ENCODE results near the gene TAC3. TPM values are rescaled to one million over a fixed set of nuclear protein-coding genes. Genes with fewer than 3 reads are reported as not detected.
"Not testable (repeated sequence)": the region's sequence is repeated elsewhere in the genome, so short reads cannot be mapped to it uniquely, and the experiment has no call there.

Gene TAC3
- total and polyA plus RNA-seq, 2 of the 8 experiments (the other 6 are each of a cell fraction or from before 2014, with no cell fraction given): 9.7 to 45.3 TPM

- H3K23ac ChIP-seq (ENCODE audit: insufficient read length); H2BK15ac ChIP-seq (ENCODE audit: low read length); H3K4me3 ChIP-seq (ENCODE audit: extremely low read depth in 1 of 4, insufficient read depth in 2 of 4, low read depth in 3 of 4, low read length in 4 of 4); H3K18ac ChIP-seq (ENCODE audit: extremely low read depth, low read length); H2AK5ac ChIP-seq (ENCODE audit: low read depth, low read length); DNase-seq (ENCODE audit: low read depth in 1 of 2, low spot score in 2 of 2); H4K8ac ChIP-seq (ENCODE audit: extremely low read depth, insufficient read depth, low read length); H3K4ac ChIP-seq (replicated peaks; ENCODE audit: insufficient read length, low read depth, low read length); H3K4me1 ChIP-seq (replicated peaks in 1 of 4; ENCODE audit: control insufficient read depth in 3 of 4, insufficient read depth in 4 of 4, low read length in 3 of 4); H3K14ac ChIP-seq (ENCODE audit: insufficient read length); H2BK12ac ChIP-seq (ENCODE audit: low read depth, low read length); H2AFZ ChIP-seq (ENCODE audit: low read length); H3K9ac ChIP-seq (replicated peaks in 1 of 4; ENCODE audit: extremely low read depth in 1 of 4, low read depth in 3 of 4, low read length in 3 of 4); FAIRE-seq; H3K27me3 ChIP-seq (replicated peaks in 1 of 4; ENCODE audit: control insufficient read depth in 3 of 4, extremely low read depth in 1 of 4, insufficient read depth in 3 of 4, low read length in 3 of 4); H4K20me1 ChIP-seq (replicated peaks in 1 of 2; ENCODE audit: control insufficient read depth in 1 of 2, insufficient read depth in 2 of 2, low read length in 2 of 2); H3K56ac ChIP-seq (replicated peaks; ENCODE audit: insufficient read length, low read depth, low read length); H3K79me2 ChIP-seq (ENCODE audit: control insufficient read depth in 1 of 2, insufficient read depth in 2 of 2, low read length in 2 of 2); H3K4me2 ChIP-seq (ENCODE audit: insufficient read depth in 1 of 2, low read depth in 2 of 2, low read length in 2 of 2); H3K23me2 ChIP-seq (ENCODE audit: low read depth, low read length); H3K36me3 ChIP-seq (ENCODE audit: control insufficient read depth in 2 of 4, insufficient read depth in 4 of 4, low read length in 3 of 4); H3K79me1 ChIP-seq (ENCODE audit: low read depth, low read length); H3K27ac ChIP-seq (ENCODE audit: low read depth, low read length); H2BK120ac ChIP-seq (replicated peaks; ENCODE audit: low read depth, low read length); H2BK5ac ChIP-seq (ENCODE audit: low read depth, low read length); H4K91ac ChIP-seq (replicated peaks; ENCODE audit: insufficient read length, low read length); POLR2A ChIA-PET (ENCODE audit: partially characterized antibody); H4K5ac ChIP-seq (ENCODE audit: insufficient read length, low read depth, low read length); H2BK20ac ChIP-seq (ENCODE audit: low read length); CTCF ChIA-PET (ENCODE audit: partially characterized antibody): not testable (repeated sequence)
- peaks cover 8 to 11% of the 10 kb centered on the region in 2 experiments for H3K9me3 ChIP-seq (ENCODE audit: insufficient read depth in 2 of 2, low read depth in 1 of 2, low read length in 1 of 2)
- 86% methylated on average over 3 of the region's 4 CpGs; no CpG with 5 or more reads in 1 of the 2 experiments for WGBS, 2 experiments (ENCODE audit: extremely low coverage in 1 of 2, insufficient coverage in 1 of 2, insufficient read length in 1 of 2, insufficient replicate concordance in 2 of 2, low coverage in 1 of 2, low lambda C conversion rate in 2 of 2, missing lambda C conversion rate in 1 of 2)
These were observed 51.2 kb downstream of the TAC3 start for GRCh38 chr12:56965124-56965523.

DNA sequence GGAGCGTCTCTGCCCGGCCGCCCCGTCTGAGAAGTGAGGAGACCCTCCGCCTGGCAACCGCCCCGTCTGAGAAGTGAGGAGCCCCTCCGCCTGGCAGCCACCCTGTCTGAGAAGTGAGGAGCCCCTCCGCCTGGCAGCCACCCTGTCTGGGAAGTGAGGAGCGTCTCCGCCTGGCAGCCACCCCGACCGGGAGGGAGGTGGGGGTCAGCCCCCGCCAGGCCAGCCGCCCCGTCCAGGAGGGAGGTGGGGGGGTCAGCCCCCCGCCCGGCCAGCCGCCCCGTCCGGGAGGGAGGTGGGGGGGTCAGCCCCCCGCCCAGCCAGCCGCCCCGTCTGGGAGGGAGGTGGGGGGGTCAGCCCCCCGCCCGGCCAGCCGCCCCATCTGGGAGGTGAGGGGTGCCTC is 52.8 kb downstream of the TAC3 start:
- H2BK120ac ChIP-seq (replicated peaks; ENCODE audit: low read depth, low read length); H3K9ac ChIP-seq (replicated peaks in 1 of 4; ENCODE audit: extremely low read depth in 1 of 4, low read depth in 3 of 4, low read length in 3 of 4); H2BK15ac ChIP-seq (ENCODE audit: low read length); H3K4me2 ChIP-seq (ENCODE audit: insufficient read depth in 1 of 2, low read depth in 2 of 2, low read length in 2 of 2); DNase-seq (ENCODE audit: low read depth in 1 of 2, low spot score in 2 of 2); H3K27me3 ChIP-seq (replicated peaks in 1 of 4; ENCODE audit: control insufficient read depth in 3 of 4, extremely low read depth in 1 of 4, insufficient read depth in 3 of 4, low read length in 3 of 4); POLR2A ChIA-PET (ENCODE audit: partially characterized antibody); H3K36me3 ChIP-seq (ENCODE audit: control insufficient read depth in 2 of 4, insufficient read depth in 4 of 4, low read length in 3 of 4); H4K8ac ChIP-seq (ENCODE audit: extremely low read depth, insufficient read depth, low read length); H2BK5ac ChIP-seq (ENCODE audit: low read depth, low read length); H4K20me1 ChIP-seq (replicated peaks in 1 of 2; ENCODE audit: control insufficient read depth in 1 of 2, insufficient read depth in 2 of 2, low read length in 2 of 2); H3K79me1 ChIP-seq (ENCODE audit: low read depth, low read length); H3K18ac ChIP-seq (ENCODE audit: extremely low read depth, low read length); H4K5ac ChIP-seq (ENCODE audit: insufficient read length, low read depth, low read length); H3K23me2 ChIP-seq (ENCODE audit: low read depth, low read length); H2BK12ac ChIP-seq (ENCODE audit: low read depth, low read length); H3K27ac ChIP-seq (ENCODE audit: low read depth, low read length); H3K4ac ChIP-seq (replicated peaks; ENCODE audit: insufficient read length, low read depth, low read length); H3K79me2 ChIP-seq (ENCODE audit: control insufficient read depth in 1 of 2, insufficient read depth in 2 of 2, low read length in 2 of 2); H3K14ac ChIP-seq (ENCODE audit: insufficient read length); H2AK5ac ChIP-seq (ENCODE audit: low read depth, low read length); H3K23ac ChIP-seq (ENCODE audit: insufficient read length); H2BK20ac ChIP-seq (ENCODE audit: low read length); H2AFZ ChIP-seq (ENCODE audit: low read length); H3K4me3 ChIP-seq (ENCODE audit: extremely low read depth in 1 of 4, insufficient read depth in 2 of 4, low read depth in 3 of 4, low read length in 4 of 4); H3K56ac ChIP-seq (replicated peaks; ENCODE audit: insufficient read length, low read depth, low read length); FAIRE-seq; H3K4me1 ChIP-seq (replicated peaks in 1 of 4; ENCODE audit: control insufficient read depth in 3 of 4, insufficient read depth in 4 of 4, low read length in 3 of 4); H4K91ac ChIP-seq (replicated peaks; ENCODE audit: insufficient read length, low read length); CTCF ChIA-PET (ENCODE audit: partially characterized antibody): not testable (repeated sequence)
- WGBS, 2 experiments (ENCODE audit: extremely low coverage in 1 of 2, insufficient coverage in 1 of 2, insufficient read length in 1 of 2, insufficient replicate concordance in 2 of 2, low coverage in 1 of 2, low lambda C conversion rate in 2 of 2, missing lambda C conversion rate in 1 of 2): no CpG with 5 or more reads among the region's 27 CpGs
- peaks cover 13 to 14% of the 10 kb centered on the region in 2 experiments for H3K9me3 ChIP-seq (ENCODE audit: insufficient read depth in 2 of 2, low read depth in 1 of 2, low read length in 1 of 2)

All from H1 (cell line).